ENCODE data around the gene CTAGE15. TPM values are rescaled to one million over a fixed set of nuclear protein-coding genes. Genes with fewer than 3 reads are reported as not detected.
"Not testable (repeated sequence)": the region's sequence is repeated elsewhere in the genome, so short reads cannot be mapped to it uniquely, and the experiment has no call there.

Gene CTAGE15
- polyA plus RNA-seq (ENCODE audit: insufficient read length) = 0.73 TPM
- long read RNA-seq, donor 1 = 0 reads
- long read RNA-seq, donor 2 = 0 reads
- long read RNA-seq, donor 3 = 0 reads
- long read RNA-seq, donor 4 = 0 reads
- long read RNA-seq, donor 5 = 0 reads
- long read RNA-seq, donor 6 = 0 reads
- long read RNA-seq, donor 7 = 0 reads
- long read RNA-seq, donor 8 = 0 reads

GRCh38 chr7:143571501-143571900 lies at the start of gene CTAGE15:
Gene CTAGE15 (plus strand): TSS chr7:143571801. CDS start chr7:143571818, 17 bp downstream.
- DNase-seq = not testable (repeated sequence)

DNA sequence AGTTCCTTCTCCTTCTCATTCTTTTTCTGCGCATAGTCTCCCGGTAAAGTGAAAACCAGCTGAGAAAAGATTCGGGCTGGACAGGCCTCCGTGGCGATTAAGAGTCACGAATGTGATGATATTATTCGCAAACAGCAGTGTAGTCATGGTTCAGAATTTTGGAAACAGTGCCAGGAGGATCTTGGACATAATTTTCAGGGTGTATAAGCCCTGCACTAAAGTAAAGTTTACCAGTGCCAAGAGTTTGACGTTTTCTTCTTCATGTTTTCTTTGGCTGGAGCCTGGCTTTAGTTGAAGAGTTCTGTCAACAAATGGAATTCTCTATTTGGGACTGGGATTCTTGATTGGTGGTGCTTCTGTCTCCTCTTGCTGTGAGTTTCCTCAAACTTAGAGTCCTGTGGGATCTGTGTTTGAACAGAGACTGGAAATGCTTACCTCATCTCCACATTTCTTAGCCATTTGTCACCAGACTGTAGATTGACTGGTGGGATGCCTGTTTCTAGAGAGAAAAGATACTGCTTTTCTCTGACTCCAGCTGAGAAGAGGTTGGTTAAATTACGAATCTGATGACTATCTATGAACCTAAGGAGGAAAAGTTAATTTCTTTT lies 49.2 kb upstream of the CTAGE15 start:
- not testable (repeated sequence) for DNase-seq

DNA sequence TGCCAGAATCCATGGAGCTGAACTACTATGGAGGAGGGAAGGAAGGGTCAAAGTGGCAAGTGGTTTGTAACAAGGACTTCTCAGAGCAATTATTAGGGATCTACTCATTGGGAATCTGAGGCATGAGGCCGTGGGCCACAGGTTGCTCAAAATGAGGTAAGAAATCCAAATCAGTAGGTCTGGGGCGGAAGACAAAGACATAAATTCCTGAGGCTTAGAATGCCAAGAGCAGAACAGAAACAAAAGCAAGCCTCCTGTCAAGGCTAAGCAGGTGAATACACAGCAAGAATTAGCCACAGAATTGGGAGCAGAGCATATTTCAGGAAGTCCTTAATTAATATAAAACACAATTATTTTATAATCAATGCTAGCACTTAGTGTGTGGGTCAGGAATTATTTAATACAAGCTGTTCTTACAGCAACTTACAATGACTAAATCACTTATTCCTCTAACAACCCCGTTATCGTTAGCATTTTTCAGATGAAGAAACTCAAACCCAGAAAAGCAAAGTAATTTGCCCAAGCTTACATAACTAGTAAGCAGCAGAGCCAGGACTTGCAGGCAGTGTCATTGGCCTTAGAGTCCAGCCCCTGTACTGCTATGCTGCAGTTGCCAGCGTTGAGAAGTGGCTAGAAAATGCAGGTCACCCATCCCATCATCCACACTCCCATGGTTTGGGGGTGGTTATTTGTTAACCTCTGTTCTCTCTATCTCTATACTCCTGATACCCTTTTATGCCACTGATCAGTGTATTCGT lies 40.3 kb upstream of the CTAGE15 start:
- not testable (repeated sequence) for DNase-seq

DNA sequence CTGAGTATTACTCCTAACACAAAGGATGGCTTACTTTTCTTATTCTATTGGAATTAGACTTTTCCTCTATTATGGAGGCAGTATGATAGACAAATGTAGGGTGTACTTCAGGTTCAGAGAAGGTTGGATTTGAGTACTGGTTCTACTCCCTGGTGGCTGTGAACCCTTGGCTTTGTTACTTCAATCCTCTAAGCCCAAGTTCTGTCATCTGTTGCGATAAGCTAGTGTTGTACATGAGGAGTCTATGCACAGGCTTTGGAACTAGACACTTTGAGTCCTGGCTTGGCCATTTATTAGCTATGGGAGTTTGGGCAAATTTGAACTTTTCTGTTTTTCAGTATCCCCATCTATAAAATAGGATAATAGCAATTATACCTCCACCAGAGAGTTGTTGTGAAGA lies 39.7 kb upstream of the CTAGE15 start:
- DNase-seq = not testable (repeated sequence)

DNA sequence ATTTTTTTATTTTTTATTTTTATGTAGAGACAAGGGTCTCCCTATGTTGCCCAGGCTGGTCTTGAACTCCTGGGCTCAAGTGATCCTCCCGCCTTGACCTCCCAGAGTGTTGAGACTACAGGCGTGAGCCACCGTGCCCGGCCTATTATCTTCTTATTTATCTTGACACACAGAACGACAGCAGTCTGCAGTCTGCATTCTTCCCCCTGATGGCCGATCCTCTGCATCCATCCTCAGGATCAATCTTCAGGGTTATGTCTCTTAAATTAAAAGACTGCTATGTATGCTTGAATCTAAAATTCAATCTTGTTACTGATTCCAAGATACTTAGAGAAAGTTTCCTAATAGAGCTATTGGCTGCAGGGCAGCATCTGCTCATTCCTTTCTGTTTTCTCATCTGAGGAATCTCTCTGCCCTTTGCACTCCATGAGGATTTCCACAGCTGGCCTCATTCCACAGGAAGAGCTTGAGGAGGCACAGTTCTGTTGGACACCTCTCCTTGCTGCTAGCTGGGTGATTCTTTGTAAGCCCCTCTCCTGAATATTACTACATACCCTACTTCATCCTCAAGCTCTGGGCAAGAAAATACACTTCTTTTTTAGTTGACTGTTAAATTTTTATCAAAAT lies 38.3 kb upstream of the CTAGE15 start:
- DNase-seq = not testable (repeated sequence)

- not testable (repeated sequence) for DNase-seq
These were observed 35.2 kb upstream of the CTAGE15 start for GRCh38 chr7:143536443-143536842.

GRCh38 chr7:143543288-143544038 lies 28.1 kb upstream of the CTAGE15 start:
- DNase-seq = not testable (repeated sequence)

DNA sequence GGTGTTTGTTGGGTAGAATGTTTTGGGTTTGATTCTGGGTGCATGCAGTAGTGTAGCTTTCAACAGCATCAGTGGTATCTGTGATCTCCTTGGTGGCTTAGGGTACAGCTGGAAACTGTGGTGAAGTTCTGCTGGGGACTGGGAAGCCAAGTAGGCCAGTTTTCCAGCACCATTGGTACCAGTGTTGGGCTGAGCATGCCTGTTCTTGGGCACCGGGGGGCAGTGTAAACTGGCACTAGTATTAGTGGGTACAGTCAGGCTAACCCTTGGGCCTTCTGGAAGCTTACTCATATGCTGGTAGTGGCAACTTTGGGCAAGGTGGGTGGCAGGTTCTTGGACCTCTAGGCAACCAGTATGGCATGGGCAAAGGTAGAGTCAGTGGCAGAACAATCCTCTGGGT lies 15.6 kb upstream of the CTAGE15 start:
- not testable (repeated sequence) for DNase-seq

GRCh38 chr7:143563306-143563705 lies 8.3 kb upstream of the CTAGE15 start:
- not testable (repeated sequence) for DNase-seq

- not testable (repeated sequence) for DNase-seq
These were observed 5.6 kb upstream of the CTAGE15 start for GRCh38 chr7:143566001-143566400.

GRCh38 chr7:143588183-143588582 lies 16.6 kb downstream of the CTAGE15 start:
- not testable (repeated sequence) for DNase-seq

DNA sequence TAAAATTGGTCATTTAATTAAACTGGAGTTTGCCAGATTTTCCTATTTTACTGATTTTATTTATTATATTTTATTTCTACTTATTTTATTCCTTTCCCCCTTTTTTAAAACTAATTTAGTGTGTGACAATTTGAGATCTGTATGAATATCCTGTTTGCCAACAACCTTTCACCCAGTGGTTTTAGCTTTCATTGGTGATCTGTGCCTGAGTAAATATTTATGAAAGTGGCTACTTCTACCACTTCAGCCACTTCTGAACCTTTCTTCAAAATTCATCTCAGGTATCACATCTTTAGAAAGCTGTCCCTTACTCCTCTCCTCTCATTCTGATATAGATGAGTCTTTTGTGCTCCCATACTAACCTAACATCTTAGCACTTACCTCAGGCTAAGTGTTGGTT lies 18.3 kb downstream of the CTAGE15 start:
- DNase-seq = not testable (repeated sequence)

DNA sequence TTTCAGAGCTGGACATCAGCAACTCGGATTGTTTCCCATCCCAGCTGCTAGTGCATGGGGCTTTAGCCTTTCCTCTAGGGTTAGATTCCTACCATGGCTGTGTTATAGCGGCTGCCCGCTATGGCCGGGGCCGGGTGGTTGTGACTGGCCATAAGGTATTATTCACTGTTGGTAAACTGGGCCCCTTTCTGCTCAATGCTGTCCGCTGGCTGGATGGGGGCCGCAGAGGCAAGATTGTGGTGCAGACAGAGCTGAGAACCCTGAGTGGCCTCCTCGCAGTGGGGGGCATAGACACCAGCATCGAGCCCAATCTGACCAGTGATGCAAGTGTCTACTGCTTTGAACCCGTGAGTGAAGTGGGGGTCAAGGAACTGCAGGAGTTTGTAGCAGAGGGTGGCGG lies 26.5 kb downstream of the CTAGE15 start:
- DNase-seq = not testable (repeated sequence)

DNA sequence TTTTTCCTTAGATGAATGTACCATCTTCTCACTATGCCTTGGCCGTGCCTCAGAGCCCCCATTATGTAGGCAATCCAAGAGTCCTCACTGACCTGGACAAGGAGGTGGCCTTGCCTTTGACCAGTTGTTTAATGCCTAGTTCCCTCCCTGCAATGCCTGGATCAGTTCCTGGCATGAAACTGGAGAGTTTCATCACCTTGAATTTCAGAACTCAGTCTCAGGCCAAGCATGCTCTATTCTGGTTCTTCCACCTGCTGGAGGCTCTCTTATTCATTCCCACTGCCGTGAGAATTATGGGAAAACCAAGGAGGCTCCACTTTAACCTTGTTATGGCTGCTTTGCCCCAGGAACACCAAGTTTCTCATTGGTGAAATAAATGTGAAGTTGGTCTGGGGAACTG lies 31.9 kb downstream of the CTAGE15 start:
- DNase-seq = not testable (repeated sequence)

- DNase-seq = not testable (repeated sequence)
These were observed 34.5 kb downstream of the CTAGE15 start for GRCh38 chr7:143606088-143606487.

- not testable (repeated sequence) for DNase-seq
These were observed 43.9 kb downstream of the CTAGE15 start for GRCh38 chr7:143615545-143615944.

DNA sequence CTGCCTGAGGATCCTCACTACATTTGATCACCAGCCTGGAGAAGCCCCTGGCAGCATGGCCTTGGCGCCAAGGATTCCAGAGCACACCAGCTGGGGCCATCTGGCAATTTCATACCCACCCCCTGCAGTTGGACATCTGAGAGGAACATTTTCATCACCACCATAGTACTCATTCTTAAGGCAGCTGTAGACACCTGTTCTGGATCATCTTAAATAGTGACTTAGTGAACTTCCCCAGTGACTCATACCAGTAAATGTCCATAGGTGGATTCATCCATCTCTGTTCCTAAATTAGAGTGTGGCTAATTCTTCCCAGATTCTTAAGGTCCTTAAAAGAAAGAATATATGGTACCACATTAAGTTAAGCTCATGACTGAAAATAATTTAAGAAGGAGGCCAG lies 45.6 kb downstream of the CTAGE15 start:
- not testable (repeated sequence) for DNase-seq

GRCh38 chr7:143620058-143620457 lies 48.5 kb downstream of the CTAGE15 start:
- DNase-seq = not testable (repeated sequence)

DNA sequence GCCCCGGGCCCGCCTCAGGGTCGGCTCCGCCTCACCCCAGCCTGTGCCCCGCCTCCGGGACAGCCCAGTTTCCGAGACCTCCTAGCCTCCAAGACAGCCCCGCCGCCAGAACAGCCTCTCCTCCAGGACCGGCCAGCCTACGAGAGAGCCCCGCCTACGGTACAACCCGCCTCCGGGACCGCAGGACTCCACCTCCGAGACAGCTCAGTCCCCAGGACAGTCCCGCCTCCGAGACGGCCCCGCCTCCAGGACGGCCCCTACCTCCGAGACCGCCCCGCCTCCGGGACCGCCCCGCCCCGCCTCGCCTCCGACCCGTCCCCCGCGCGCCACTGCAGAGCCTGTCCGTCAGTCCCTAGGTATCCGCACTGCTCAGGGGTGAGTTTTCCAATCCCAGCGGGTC lies 49.0 kb downstream of the CTAGE15 start, which contains the start of gene TCAF2:
Gene TCAF2, plus strand, starts transcription at position 329 of the 400 bp plus-strand sequence.
- DNase-seq = not testable (repeated sequence)

GRCh38 chr7:143621175-143621574 lies 49.6 kb downstream of the CTAGE15 start:
- not testable (repeated sequence) for DNase-seq

DNA sequence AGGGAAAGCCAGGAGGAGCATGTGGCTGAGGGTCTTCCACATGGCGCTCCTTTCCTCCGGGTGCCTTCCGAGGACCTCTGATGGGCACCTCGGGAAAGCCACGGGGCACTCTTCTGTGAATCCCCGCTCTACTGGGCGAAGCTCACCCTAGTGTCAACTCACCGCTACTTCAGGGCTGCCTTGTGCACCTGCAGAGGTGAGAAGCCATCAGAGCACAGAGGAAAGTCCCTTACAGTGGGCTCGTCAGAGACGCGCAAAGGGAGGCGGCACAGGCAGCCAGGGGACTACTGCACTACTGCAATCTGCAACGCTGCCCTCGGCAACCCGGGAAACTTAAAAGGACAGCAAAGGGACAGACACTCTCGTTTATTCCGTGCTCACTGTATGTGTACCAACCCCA lies 50.5 kb downstream of the CTAGE15 start:
- not testable (repeated sequence) for DNase-seq
